HCT116 (cell line): Measurements from ENCODE around the gene EMC1. TPM values are rescaled to one million over a fixed set of nuclear protein-coding genes. Genes with fewer than 3 reads are reported as not detected.
A peak's percentile ranks its signal among the peaks of the same experiment; 100 is the strongest.

Experiments used
- ATAC-seq: fragments of 200-7000 bp; cut with Tn5 transposase; 2 replicates; pipeline ENCODE4 v1.9.1; 2020; ENCODE audit warnings: mild to moderate bottlenecking, moderate library complexity
- BruUV-seq: library from RNA; stranded (reverse); fragments of 400-500 nt; replicated peaks from 2 replicates; lab custom pipeline; 2021; lab: Mats Ljungman, UMichigan
- CTCF ChIA-PET: fragments of 300-600 bp; sonication (Branson Sonifier 250); formaldehyde crosslinking; loops from one replicate; lab custom pipeline; 2021; ENCODE audit warnings: antibody characterized with exemption; lab: Charles Lee
- POLR2A ChIA-PET: fragments of 300-600, 350-600 bp; sonication (Branson Sonifier 250); formaldehyde crosslinking; loops from one replicate; lab custom pipeline; 2021; ENCODE audit warnings: antibody characterized with exemption; lab: Charles Lee
- RAD21 ChIA-PET, 2 experiments: fragments of 300-600 bp; sonication (Branson Sonifier 250); formaldehyde crosslinking; loops; one replicate each; lab custom pipeline; 2023; ENCODE audit warnings: low total read pairs in 2 of 2; ENCODE audit not compliant: uncharacterized antibody in 2 of 2, unreplicated experiment in 2 of 2, low non-redundant PET in 1 of 2; lab: Charles Lee
- DNase-seq: peaks from one replicate; pipeline ENCODE4 v3.0.0-alpha.2; 2010; ENCODE audit warnings: low read depth, low spot score
- H2AFZ ChIP-seq: fragments of 200-600 bp; shearing (Covaris generic), sonication (generic); 2 replicates; pipeline ENCODE4 v1.6.1; 2017; ENCODE audit warnings: low read depth, mixed run types, mixed read lengths, antibody characterized with exemption, low read length; ENCODE audit not compliant: poor library complexity, severe bottlenecking
- H3K27ac ChIP-seq: 2 replicates; pipeline ENCODE4 v1.5.1; 2012; ENCODE audit warnings: low read depth, low read length
- H3K27me3 ChIP-seq: fragments of 200-600 bp; sonication (generic); 2 replicates; pipeline ENCODE4 v1.6.1; 2016; ENCODE audit warnings: mixed run types, low read length, mixed read lengths; ENCODE audit not compliant: insufficient read depth
- H3K36me3 ChIP-seq, 2 experiments: fragments of 200-500 bp in 1 of 2; fragments of 200-600 bp in 1 of 2; sonication (Bioruptor generic) in 1 of 2; sonication (generic) in 1 of 2; 2 replicates each; pipeline versions ENCODE4 v1.5.1 to v1.6.1; 2014 to 2016; ENCODE audit warnings: low read length in 2 of 2, inconsistent platforms in 1 of 2, mixed read lengths in 1 of 2, mixed run types in 1 of 2; ENCODE audit not compliant: insufficient read depth in 2 of 2, control insufficient read depth in 1 of 2
- H3K4me1 ChIP-seq, 2 experiments: fragments of 200-600 bp in 1 of 2; sonication (generic) in 1 of 2; 2 replicates each; pipeline versions ENCODE4 v1.5.1 to v1.6.1; 2012 to 2017; ENCODE audit warnings: low read length in 2 of 2, inconsistent platforms in 1 of 2, mild to moderate bottlenecking in 1 of 2, mixed read lengths in 1 of 2, mixed run types in 1 of 2, moderate library complexity in 1 of 2; ENCODE audit not compliant: insufficient read depth in 2 of 2, control insufficient read depth in 1 of 2
- H3K4me2 ChIP-seq: fragments of 200-600 bp; sonication (generic); 2 replicates; pipeline ENCODE4 v1.6.1; 2017; ENCODE audit warnings: mixed run types, low read length, mixed read lengths
- H3K4me3 ChIP-seq, 2 experiments: fragments of 200-600 bp in 1 of 2; sonication (generic) in 1 of 2; replicated peaks in 1 of 2; 2 replicates each; pipeline ENCODE4 v1.5.1; 2011 to 2016; ENCODE audit warnings: low read length in 2 of 2, control low read depth in 1 of 2, low read depth in 1 of 2, mild to moderate bottlenecking in 1 of 2, mixed read lengths in 1 of 2, mixed run types in 1 of 2
- H3K79me2 ChIP-seq: fragments of 200-600 bp; sonication (generic); 2 replicates; pipeline ENCODE4 v1.6.1; 2017; ENCODE audit warnings: mild to moderate bottlenecking, mixed run types, low read length, moderate library complexity, mixed read lengths; ENCODE audit not compliant: insufficient read depth
- H3K9ac ChIP-seq: fragments of 200-600 bp; sonication (generic); 2 replicates; pipeline ENCODE4 v1.6.1; 2016; ENCODE audit warnings: low read length, mixed read lengths
- H3K9me2 ChIP-seq: fragments of 200-600 bp; sonication (generic), shearing (Covaris generic); 2 replicates; pipeline ENCODE4 v1.6.1; 2017; ENCODE audit warnings: mixed run types, mild to moderate bottlenecking, moderate library complexity; ENCODE audit not compliant: insufficient read depth
- H3K9me3 ChIP-seq, 2 experiments: fragments of 200-500 bp in 1 of 2; fragments of 200-600 bp in 1 of 2; sonication (Bioruptor generic) in 1 of 2; sonication (generic) in 1 of 2; 2 replicates each; pipeline ENCODE4 v1.6.1; 2014 to 2017; ENCODE audit warnings: low read length in 2 of 2, mixed read lengths in 2 of 2, inconsistent platforms in 1 of 2, low read depth in 1 of 2, mild to moderate bottlenecking in 1 of 2, mixed run types in 1 of 2, moderate library complexity in 1 of 2; ENCODE audit not compliant: control insufficient read depth in 1 of 2, insufficient read depth in 1 of 2
- H4K20me1 ChIP-seq: fragments of 200-600 bp; sonication (generic), shearing (Covaris generic); 2 replicates; pipeline ENCODE4 v1.6.1; 2017; ENCODE audit warnings: mixed run types, mild to moderate bottlenecking, moderate library complexity; ENCODE audit not compliant: insufficient read depth
- CEBPB ChIP-seq: IDR thresholded peaks from 2 replicates; pipeline ENCODE4 v1.6.1; 2012; ENCODE audit warnings: low read depth
- EGR1 ChIP-seq: IDR thresholded peaks from 2 replicates; pipeline ENCODE4 v1.6.1; 2012; ENCODE audit warnings: low read depth
- ELF1 ChIP-seq: IDR thresholded peaks from 2 replicates; pipeline ENCODE4 v1.6.1; 2012; ENCODE audit warnings: low read depth, borderline replicate concordance
- FOSL1 ChIP-seq: IDR thresholded peaks from 2 replicates; pipeline ENCODE4 v1.6.1; 2012; ENCODE audit warnings: low read depth
- JUND ChIP-seq: IDR thresholded peaks from 2 replicates; pipeline ENCODE4 v1.6.1; 2012
- POLR2A ChIP-seq: IDR thresholded peaks from 2 replicates; pipeline ENCODE4 v1.7.0; 2011; ENCODE audit warnings: borderline replicate concordance; ENCODE audit not compliant: insufficient read depth, insufficient read length; ENCODE audit errors: extremely low read depth
- SIN3A ChIP-seq: IDR thresholded peaks from 2 replicates; pipeline ENCODE4 v1.6.1; 2012; ENCODE audit warnings: low read depth
- SP1 ChIP-seq: IDR thresholded peaks from 2 replicates; pipeline ENCODE4 v1.6.1; 2012; ENCODE audit warnings: low read depth
- SRF ChIP-seq: IDR thresholded peaks from 2 replicates; pipeline ENCODE4 v1.6.1; 2012; ENCODE audit warnings: low read depth
- TCF7L2 ChIP-seq: IDR thresholded peaks from 2 replicates; pipeline ENCODE4 v1.7.0; 2011; ENCODE audit warnings: borderline replicate concordance, inconsistent platforms; ENCODE audit not compliant: insufficient read depth, insufficient read length; ENCODE audit errors: extremely low read depth
- YY1 ChIP-seq: IDR thresholded peaks from 2 replicates; pipeline ENCODE4 v1.6.1; 2011; ENCODE audit warnings: low read length, low read depth, moderate library complexity, mild to moderate bottlenecking; ENCODE audit not compliant: insufficient replicate concordance; ENCODE audit errors: extremely low read depth
- ZFX ChIP-seq: fragments of 450-650 bp; IDR thresholded peaks from 2 replicates; pipeline ENCODE4 v1.6.1; 2017
- intact Hi-C: fragments of 100-400 bp; cut with micrococcal nuclease; formaldehyde crosslinking; loops from 2 replicates; pipeline ENCODE4 v1.10.0; 2022
- total RNA-seq: library from RNA; stranded (reverse); gene quantifications from one replicate; pipeline ENCODE4 v1.2.1, GENCODE V29; 2021; ENCODE audit not compliant: unreplicated experiment
- TF ChIP-seq, protein P1 (sequence below): IDR thresholded peaks from 2 replicates; pipeline ENCODE4 v1.6.1; 2012; ENCODE audit warnings: low read depth
- TF ChIP-seq, protein P2 (sequence below): IDR thresholded peaks from 2 replicates; pipeline ENCODE4 v1.6.1; 2012

EMC1 gene
- total RNA-seq, 1 experiment from 2014 or later, result 66.6 TPM

DNA sequence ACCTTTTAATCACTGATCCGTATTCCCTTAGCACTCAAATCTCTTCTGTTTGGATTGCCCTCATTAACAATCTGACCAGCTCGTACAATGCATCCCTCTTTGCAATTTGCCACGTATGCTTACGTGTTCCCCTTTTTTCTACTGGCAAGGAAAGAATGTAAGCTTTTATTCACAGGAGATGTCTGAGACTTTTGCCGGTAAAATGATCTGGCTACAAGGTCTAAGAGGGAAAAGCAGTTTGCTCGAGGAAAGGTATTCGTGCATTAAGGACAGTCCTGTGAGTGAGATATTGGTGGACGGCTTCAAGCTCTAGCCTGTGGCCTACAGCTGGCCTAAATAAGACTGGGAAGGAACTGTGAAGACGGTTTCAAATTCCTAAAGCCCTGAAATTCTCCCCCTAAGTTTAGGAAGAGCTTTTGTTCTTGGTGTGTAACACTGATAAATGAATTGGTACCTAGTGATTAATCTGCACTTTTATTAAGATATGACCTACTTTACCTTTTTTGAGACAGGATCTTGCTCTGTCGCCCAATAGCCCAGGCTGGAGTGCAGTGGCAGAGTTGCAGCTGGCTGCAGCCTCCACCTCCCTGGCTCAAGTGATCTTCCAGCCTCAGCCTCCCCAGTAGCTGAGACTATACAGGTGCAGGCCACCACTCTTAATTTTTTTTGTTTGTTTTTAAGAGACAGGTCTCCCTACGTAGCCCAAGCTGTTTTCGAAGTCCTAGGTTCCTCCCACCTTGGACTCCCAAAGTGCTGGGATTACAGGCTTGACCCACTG is 40.4 kb downstream of the EMC1 start:
- CTCF ChIA-PET, result interaction anchor here (0.6 to 1.8 kb wide), 3 partner anchors 39 to 450 kb away, joined by 3 to 7 read pairs (median 4); no protein-coding TSS in a partner anchor
- BruUV-seq, result TSS peak; percentile 77
- no peak for DNase-seq
- H3K79me2 ChIP-seq, result peaks cover 96% of the 10 kb centered on the region
- peak overlapping the region; percentile 85 to 86 for H3K4me3 ChIP-seq
- H4K20me1 ChIP-seq, result no peaks in the 10 kb centered on the region; the same call in 1 of the 2 replicates
- RAD21 ChIA-PET, result no interaction called here
- ATAC-seq, result no peak
- peaks cover 8 to 19% of the 10 kb centered on the region in 2 experiments; a peak in 3 of 4 replicates for H3K36me3 ChIP-seq
- TF ChIP-seq ZFX (no peak; the same call in 1 of the 2 replicates), SIN3A (0 out of 2 replicates have a peak, but pooled peaks have one; percentile 63)
- no peaks in the 10 kb centered on the region for H3K9me2 ChIP-seq
- POLR2A ChIA-PET, result interaction anchor here (0.6 kb wide), 1 partner anchor 401 kb away, joined by 4 read pairs; no protein-coding TSS in a partner anchor
- peak overlapping the region; percentile 87 for H3K9ac ChIP-seq
- no peaks in the 10 kb centered on the region for H3K27me3 ChIP-seq
- peak overlapping the region; percentile 80 for H3K27ac ChIP-seq
- no peak overlapping the region for H2AFZ ChIP-seq
- intact Hi-C loops, result no loop called here
- peak overlapping the region; percentile 99 for H3K4me2 ChIP-seq
- no peaks in the 10 kb centered on the region for H3K9me3 ChIP-seq
- H3K4me1 ChIP-seq, result peaks cover 10 to 33% of the 10 kb centered on the region in 2 experiments

DNA sequence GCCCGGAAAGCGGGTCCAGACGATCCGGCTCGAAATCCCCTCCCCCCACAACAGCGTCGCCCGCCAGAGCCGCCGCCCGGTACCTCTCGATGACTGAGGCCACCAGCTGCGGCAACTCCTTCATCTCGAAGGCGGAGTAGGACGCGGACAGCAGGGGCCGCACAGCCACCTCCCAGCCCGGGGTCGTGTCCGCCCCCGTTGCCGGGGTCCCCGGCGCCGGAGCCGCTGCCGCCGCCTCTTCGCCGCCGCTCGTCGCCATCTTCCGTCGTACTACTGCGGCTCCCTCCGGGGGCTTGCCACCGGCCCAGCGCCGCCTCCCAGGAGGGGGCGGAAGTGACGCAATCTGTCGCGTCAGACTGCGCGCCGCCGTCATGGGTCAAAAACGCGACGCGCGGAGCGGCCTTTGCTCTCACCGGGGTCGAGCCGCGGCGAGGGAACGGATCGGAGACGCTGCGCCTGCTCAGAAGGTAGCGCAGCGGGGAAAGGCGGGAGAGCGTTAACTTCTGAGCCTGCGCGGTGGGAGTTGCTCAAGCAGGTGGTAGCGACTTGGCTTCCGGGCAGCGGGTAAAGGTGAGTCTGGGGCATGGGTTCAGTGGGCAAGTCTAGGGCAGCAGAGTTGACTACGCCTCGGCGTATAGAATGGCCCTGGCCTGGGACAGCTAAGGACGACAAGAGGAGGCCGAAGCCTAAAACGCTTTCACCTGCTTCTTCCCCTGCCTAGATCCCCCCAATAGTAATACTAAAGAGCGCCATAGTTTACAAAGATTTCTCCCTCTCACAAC is 41.1 kb downstream of the EMC1 start, which contains the start of gene UBR4:
Gene UBR4, minus strand, starts transcription at position 277 of the 782 bp plus-strand sequence. Its CDS starts 18 bp downstream, at position 259.
- Histone ChIP-seq H3K27me3 (no peaks in the 10 kb centered on the region), H3K4me2 (peak within 1 kb of the TSS; percentile 99), H3K36me3 (peaks cover 8 to 19% of the 10 kb centered on the region in 2 experiments; a peak in 3 of 4 replicates), H2AFZ (no peak within 1 kb of the TSS), H3K9me3 (no peaks in the 10 kb centered on the region), H3K79me2 (peaks cover 96% of the 10 kb centered on the region), H3K4me3 (peak within 1 kb of the TSS; percentile 85 to 86), H3K4me1 (peaks cover 10 to 33% of the 10 kb centered on the region in 2 experiments), H4K20me1 (no peaks in the 10 kb centered on the region), H3K27ac (peak within 1 kb of the TSS; percentile 80), H3K9me2 (no peaks in the 10 kb centered on the region), H3K9ac (peak within 1 kb of the TSS; percentile 87)
- DNase-seq (peak; percentile 92), ATAC-seq (peak; percentile 92)
- BruUV-seq, result no TSS peak
- ChIA-PET RAD21 (no interaction called here), CTCF (interaction anchor here (1.8 kb wide), 1 partner anchor 451 kb away, joined by 7 read pairs; no protein-coding TSS in a partner anchor), POLR2A (interaction anchor here (0.6 kb wide), 1 partner anchor 401 kb away, joined by 4 read pairs; no protein-coding TSS in a partner anchor)
- intact Hi-C loops, result no loop called here
- TF ChIP-seq FOSL1, result no peak
- TF ChIP-seq, protein P1, sequence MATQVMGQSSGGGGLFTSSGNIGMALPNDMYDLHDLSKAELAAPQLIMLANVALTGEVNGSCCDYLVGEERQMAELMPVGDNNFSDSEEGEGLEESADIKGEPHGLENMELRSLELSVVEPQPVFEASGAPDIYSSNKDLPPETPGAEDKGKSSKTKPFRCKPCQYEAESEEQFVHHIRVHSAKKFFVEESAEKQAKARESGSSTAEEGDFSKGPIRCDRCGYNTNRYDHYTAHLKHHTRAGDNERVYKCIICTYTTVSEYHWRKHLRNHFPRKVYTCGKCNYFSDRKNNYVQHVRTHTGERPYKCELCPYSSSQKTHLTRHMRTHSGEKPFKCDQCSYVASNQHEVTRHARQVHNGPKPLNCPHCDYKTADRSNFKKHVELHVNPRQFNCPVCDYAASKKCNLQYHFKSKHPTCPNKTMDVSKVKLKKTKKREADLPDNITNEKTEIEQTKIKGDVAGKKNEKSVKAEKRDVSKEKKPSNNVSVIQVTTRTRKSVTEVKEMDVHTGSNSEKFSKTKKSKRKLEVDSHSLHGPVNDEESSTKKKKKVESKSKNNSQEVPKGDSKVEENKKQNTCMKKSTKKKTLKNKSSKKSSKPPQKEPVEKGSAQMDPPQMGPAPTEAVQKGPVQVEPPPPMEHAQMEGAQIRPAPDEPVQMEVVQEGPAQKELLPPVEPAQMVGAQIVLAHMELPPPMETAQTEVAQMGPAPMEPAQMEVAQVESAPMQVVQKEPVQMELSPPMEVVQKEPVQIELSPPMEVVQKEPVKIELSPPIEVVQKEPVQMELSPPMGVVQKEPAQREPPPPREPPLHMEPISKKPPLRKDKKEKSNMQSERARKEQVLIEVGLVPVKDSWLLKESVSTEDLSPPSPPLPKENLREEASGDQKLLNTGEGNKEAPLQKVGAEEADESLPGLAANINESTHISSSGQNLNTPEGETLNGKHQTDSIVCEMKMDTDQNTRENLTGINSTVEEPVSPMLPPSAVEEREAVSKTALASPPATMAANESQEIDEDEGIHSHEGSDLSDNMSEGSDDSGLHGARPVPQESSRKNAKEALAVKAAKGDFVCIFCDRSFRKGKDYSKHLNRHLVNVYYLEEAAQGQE, result no peak
- no peak for TF ChIP-seq JUND
- TF ChIP-seq EGR1, result peak; percentile 51
- TF ChIP-seq SP1, result peak; percentile 63
- TF ChIP-seq YY1, result peak; percentile 87
- TF ChIP-seq ELF1, result no peak; the same call in 1 of the 2 replicates
- TF ChIP-seq SRF, result peak; percentile 93; the same call in 1 of the 2 replicates
- TF ChIP-seq, protein P2, sequence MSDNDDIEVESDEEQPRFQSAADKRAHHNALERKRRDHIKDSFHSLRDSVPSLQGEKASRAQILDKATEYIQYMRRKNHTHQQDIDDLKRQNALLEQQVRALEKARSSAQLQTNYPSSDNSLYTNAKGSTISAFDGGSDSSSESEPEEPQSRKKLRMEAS, result no peak; the same call in 1 of the 2 replicates
- TF ChIP-seq TCF7L2, result peak; percentile 88
- peak; percentile 94 for TF ChIP-seq POLR2A
- TF ChIP-seq SIN3A, result peak; percentile 7; the same call in 1 of the 2 replicates
- TF ChIP-seq ZFX, result peak; percentile 37; the same call in 1 of the 2 replicates
- peak; percentile 76 for TF ChIP-seq CEBPB
